HG03060 (cell line): ENCODE results near the gene KCND2.
A peak's percentile ranks its signal among the peaks of the same experiment; 100 is the strongest.

Experiments used
- ATAC-seq: cut with Tn5 transposase; IDR thresholded peaks from one replicate; pipeline ENCODE4 v1.9.1; 2021; ENCODE audit warnings: low read depth, moderate number of reproducible peaks; ENCODE audit not compliant: unreplicated experiment

Gene KCND2

GRCh38 chr7:120307991-120308545, 35.1 kb downstream of the KCND2 start:
- ATAC-seq: no peak

- no peak for ATAC-seq
Observed at GRCh38 chr7:120311028-120311788, 38.2 kb downstream of the KCND2 start.

- no peak for ATAC-seq
Observed at GRCh38 chr7:120320218-120320961, 47.4 kb downstream of the KCND2 start.

- ATAC-seq: no peak
Observed at GRCh38 chr7:120327054-120327453, 54.1 kb downstream of the KCND2 start.

- ATAC-seq: no peak
Observed at GRCh38 chr7:120332433-120332832, 59.5 kb downstream of the KCND2 start.

GRCh38 chr7:120334475-120334874, 61.5 kb downstream of the KCND2 start:
- ATAC-seq: peak; percentile 93

GRCh38 chr7:120337308-120337907, 64.4 kb downstream of the KCND2 start:
- no peak for ATAC-seq

- no peak for ATAC-seq
Observed at GRCh38 chr7:120344276-120344675, 71.3 kb downstream of the KCND2 start.

GRCh38 chr7:120353171-120353570, 80.2 kb downstream of the KCND2 start:
- no peak for ATAC-seq

GRCh38 chr7:120360918-120361317, 87.9 kb downstream of the KCND2 start:
- ATAC-seq: peak; percentile 80

- no peak for ATAC-seq
Observed at GRCh38 chr7:120363414-120363813, 90.4 kb downstream of the KCND2 start.

GRCh38 chr7:120370954-120371353, 98.0 kb downstream of the KCND2 start:
- peak; percentile 53 for ATAC-seq

- no peak for ATAC-seq
Observed at GRCh38 chr7:120373174-120373573, 100.2 kb downstream of the KCND2 start.

- ATAC-seq: peak; percentile 27
Observed at GRCh38 chr7:120394595-120394994, 121.6 kb downstream of the KCND2 start.

- peak; percentile 92 for ATAC-seq
Observed at GRCh38 chr7:120395526-120396019, 122.6 kb downstream of the KCND2 start.

- ATAC-seq: no peak
Observed at GRCh38 chr7:120398284-120399000, 125.5 kb downstream of the KCND2 start.

- no peak for ATAC-seq
Observed at GRCh38 chr7:120400806-120401455, 128.0 kb downstream of the KCND2 start.

GRCh38 chr7:120402079-120402767, 129.2 kb downstream of the KCND2 start:
- peak; percentile 41 for ATAC-seq

GRCh38 chr7:120402801-120403200, 129.8 kb downstream of the KCND2 start:
- ATAC-seq: no peak
